GM12872 (cell line): Measurements from ENCODE around the gene PRMT2.

Experiments
- TF ChIP-seq, protein P1 (sequence below): IDR thresholded peaks from 3 replicates; pipeline ENCODE4 v1.5.1; 2011; ENCODE audit warnings: low read depth, mild to moderate bottlenecking, low read length, moderate library complexity; ENCODE audit not compliant: insufficient read depth

PRMT2 gene

GRCh38 chr21:46608672-46609111 lies 26.8 kb upstream of the PRMT2 start:
- TF ChIP-seq, protein P1, sequence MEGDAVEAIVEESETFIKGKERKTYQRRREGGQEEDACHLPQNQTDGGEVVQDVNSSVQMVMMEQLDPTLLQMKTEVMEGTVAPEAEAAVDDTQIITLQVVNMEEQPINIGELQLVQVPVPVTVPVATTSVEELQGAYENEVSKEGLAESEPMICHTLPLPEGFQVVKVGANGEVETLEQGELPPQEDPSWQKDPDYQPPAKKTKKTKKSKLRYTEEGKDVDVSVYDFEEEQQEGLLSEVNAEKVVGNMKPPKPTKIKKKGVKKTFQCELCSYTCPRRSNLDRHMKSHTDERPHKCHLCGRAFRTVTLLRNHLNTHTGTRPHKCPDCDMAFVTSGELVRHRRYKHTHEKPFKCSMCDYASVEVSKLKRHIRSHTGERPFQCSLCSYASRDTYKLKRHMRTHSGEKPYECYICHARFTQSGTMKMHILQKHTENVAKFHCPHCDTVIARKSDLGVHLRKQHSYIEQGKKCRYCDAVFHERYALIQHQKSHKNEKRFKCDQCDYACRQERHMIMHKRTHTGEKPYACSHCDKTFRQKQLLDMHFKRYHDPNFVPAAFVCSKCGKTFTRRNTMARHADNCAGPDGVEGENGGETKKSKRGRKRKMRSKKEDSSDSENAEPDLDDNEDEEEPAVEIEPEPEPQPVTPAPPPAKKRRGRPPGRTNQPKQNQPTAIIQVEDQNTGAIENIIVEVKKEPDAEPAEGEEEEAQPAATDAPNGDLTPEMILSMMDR, result no peak

GRCh38 chr21:46610018-46610701 lies 25.3 kb upstream of the PRMT2 start:
- TF ChIP-seq, protein P1, result no peak

DNA sequence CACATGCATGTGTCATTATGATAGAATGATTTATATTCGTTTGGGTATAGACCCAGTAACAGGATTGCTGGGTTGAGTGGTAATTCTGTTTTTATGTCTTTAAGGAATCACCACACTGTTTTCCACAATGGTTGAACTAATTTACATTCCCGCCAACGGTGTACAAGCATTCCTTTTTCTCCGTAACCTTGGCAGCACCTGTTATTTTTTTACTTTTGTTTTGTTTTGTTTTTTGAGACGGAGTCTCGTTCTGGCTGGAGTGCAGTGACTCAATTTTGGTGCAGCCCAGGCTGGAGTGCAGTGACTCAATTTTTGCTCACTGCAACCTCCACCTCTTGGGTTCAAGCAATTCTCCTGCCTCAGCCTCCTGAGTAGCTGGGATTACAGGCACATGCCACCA lies 22.1 kb upstream of the PRMT2 start:
- TF ChIP-seq, protein P1, result no peak

- TF ChIP-seq, protein P1, result no peak
Measured at GRCh38 chr21:46616050-46616449, 19.4 kb upstream of the PRMT2 start.

- TF ChIP-seq, protein P1, result no peak
Measured at GRCh38 chr21:46616656-46617055, 18.8 kb upstream of the PRMT2 start.

DNA sequence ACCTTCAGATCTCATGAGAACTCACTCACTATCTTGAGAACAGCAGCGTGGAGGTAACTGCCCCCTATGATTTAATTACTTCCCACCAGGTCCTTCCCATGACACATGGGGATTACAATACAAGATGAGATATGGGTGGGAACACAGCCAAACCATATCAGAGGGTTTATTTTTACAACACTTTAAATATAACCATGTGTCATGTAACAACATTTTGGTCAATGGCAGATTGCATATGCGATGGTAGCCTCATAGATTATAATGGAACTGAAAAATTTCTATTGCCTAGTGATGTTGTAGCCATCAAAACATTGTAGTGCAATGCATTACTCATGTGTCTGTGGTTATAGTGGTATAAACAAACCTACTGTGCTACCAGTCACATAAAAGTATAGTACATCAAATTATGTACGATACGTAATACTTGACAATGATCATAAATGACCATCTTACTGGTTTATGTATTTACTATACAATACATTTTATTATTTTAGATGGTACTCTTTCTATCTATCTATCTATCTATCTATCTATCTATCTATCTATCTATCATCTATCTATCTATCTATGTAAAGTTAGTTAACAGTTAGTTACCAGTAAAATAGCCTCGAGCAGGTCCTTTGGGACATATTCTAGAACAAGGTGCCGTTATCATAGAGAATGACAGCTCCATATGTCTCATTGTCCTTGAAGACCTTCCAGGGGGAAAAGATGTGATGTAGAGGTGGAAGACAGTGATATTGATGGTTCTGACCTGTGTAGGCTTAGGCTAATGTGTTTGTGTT lies 18.0 kb upstream of the PRMT2 start:
- TF ChIP-seq, protein P1, result no peak

- TF ChIP-seq, protein P1, result no peak
Measured at GRCh38 chr21:46618738-46619379, 16.6 kb upstream of the PRMT2 start.
